ENCODE measurements around the gene FOXN3. TPM values are rescaled to one million over a fixed set of nuclear protein-coding genes. Genes with fewer than 3 reads are reported as not detected.

FOXN3 gene
- total RNA-seq, 1 experiment from 2014 or later, result 125 TPM

DNA sequence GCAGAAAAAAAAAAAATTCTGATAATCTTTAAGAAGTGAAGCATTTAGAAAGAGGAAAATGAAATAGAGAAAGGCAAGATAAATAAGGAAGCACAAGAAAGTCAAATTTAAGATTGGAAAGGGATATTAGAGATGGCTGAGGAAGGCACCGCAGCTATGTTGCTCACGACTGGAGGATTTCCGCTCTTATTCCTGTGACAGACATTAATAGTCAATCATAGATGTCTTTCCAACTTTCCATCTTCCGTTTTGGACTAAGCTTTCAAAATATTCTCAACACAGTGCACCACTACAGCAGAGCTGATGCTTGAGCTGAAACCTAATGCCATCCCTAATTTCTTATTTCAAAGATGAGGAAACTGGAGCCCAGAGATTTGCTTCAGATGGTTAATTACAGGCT lies 290.6 kb downstream of the FOXN3 start:
- peaks cover 10% of the 10 kb centered on the region for H3K4me1 ChIP-seq (ENCODE audit: insufficient read depth, low read length)
- H4K20me1 ChIP-seq (ENCODE audit: control insufficient read depth, insufficient read depth, insufficient read length), result no peaks in the 10 kb centered on the region
- H3K18ac ChIP-seq (ENCODE audit: insufficient read length, low read depth, low read length), result no peak overlapping the region
- no peak overlapping the region for H2AK5ac ChIP-seq (ENCODE audit: insufficient read length, low read length)
- no peak for DNase-seq
- H2BK5ac ChIP-seq (ENCODE audit: insufficient read length, low read length), result no peak overlapping the region
- H3K4me2 ChIP-seq (ENCODE audit: insufficient read depth, insufficient read length, low read length), result no peak overlapping the region
- no peak overlapping the region for H2BK20ac ChIP-seq (ENCODE audit: low read depth, low read length, poor library complexity, severe bottlenecking)
- no peak overlapping the region for H3T11ph ChIP-seq (ENCODE audit: low read length)
- H3K23me2 ChIP-seq (ENCODE audit: insufficient read length, low read depth, low read length, poor library complexity, severe bottlenecking), result no peaks in the 10 kb centered on the region
- H4K91ac ChIP-seq (ENCODE audit: insufficient read length, low read depth, low read length), result no peak overlapping the region
- H2BK15ac ChIP-seq (ENCODE audit: low read depth, low read length), result no peak overlapping the region
- no peak overlapping the region for H3K14ac ChIP-seq (ENCODE audit: insufficient read depth, low read length)
- no peaks in the 10 kb centered on the region; a peak in 1 of 7 replicates for H3K36me3 Mint-ChIP-seq (ENCODE audit: insufficient read depth in 1 of 3, low read depth in 3 of 3)
- no peak overlapping the region for H2AFZ ChIP-seq (ENCODE audit: low read length)
- no peak overlapping the region for H2BK12ac ChIP-seq (ENCODE audit: insufficient read length, low read depth, low read length)
- WGBS (ENCODE audit: extremely low coverage, insufficient read length, low lambda C conversion rate), result no CpG with 5 or more reads among the region's 4 CpGs
- peaks cover 22% of the 10 kb centered on the region for H3K27me3 Mint-ChIP-seq (ENCODE audit: low read depth)
- no peak overlapping the region for H3K56ac ChIP-seq (ENCODE audit: insufficient read length, low read depth, low read length)
- H2BK120ac ChIP-seq (ENCODE audit: low read depth, low read length, poor library complexity, severe bottlenecking), result no peak overlapping the region
- no peak overlapping the region for H4K5ac ChIP-seq (ENCODE audit: insufficient read length, low read depth, low read length)
- no peak overlapping the region for H3K27ac Mint-ChIP-seq
- no peaks in the 10 kb centered on the region for H3K9me3 ChIP-seq (ENCODE audit: control insufficient read depth, low read depth, low read length)
- no peaks in the 10 kb centered on the region; a peak in 1 of 5 replicates for H3K9me3 Mint-ChIP-seq
- H3K27ac ChIP-seq (ENCODE audit: insufficient read length, low read depth, low read length), result no peak overlapping the region
- TF ChIP-seq CTCF (conservative IDR thresholded peaks at IDR 0.05), result no peak
- no peak overlapping the region for H3K4ac ChIP-seq (ENCODE audit: low read depth, low read length)
- H3K79me2 ChIP-seq (ENCODE audit: insufficient read depth, low read length), result no peaks in the 10 kb centered on the region
- no peaks in the 10 kb centered on the region for H3K27me3 ChIP-seq (ENCODE audit: insufficient read depth, low read length)
- no peak overlapping the region for H3K23ac ChIP-seq (ENCODE audit: insufficient read length, low read depth, low read length)
- H3K4me1 Mint-ChIP-seq, result peaks cover 17 to 20% of the 10 kb centered on the region in 2 experiments
- H3K79me1 ChIP-seq (ENCODE audit: insufficient read depth, low read depth, low read length, poor library complexity, severe bottlenecking), result no peaks in the 10 kb centered on the region
- H3K4me3 Mint-ChIP-seq, result no peak overlapping the region
- H3K9ac ChIP-seq (ENCODE audit: extremely low read depth, insufficient read length, low read length), result no peak overlapping the region
- H4K8ac ChIP-seq (replicated peaks; ENCODE audit: insufficient read length, low read depth, low read length), result no peak overlapping the region
